Spleen (tissue), 11 donors: Measurements from ENCODE around the gene MAL. TPM values are rescaled to one million over a fixed set of nuclear protein-coding genes. Genes with fewer than 3 reads are reported as not detected.

Source experiments
- DNase-seq: peaks from one replicate; pipeline ENCODE4 v3.0.0-alpha.2; 2020
- H3K27ac ChIP-seq, 8 donors: fragments of 200-600 bp; sonication (generic) in 7 of 8; 1 replicate in 4 of 8; 2 replicates in 4 of 8; pipeline versions ENCODE4 v1.5.0 to v1.8.0; 2016 to 2021; ENCODE audit warnings: inconsistent platforms in 4 of 8, mild to moderate bottlenecking in 4 of 8, moderate library complexity in 1 of 8
- H3K27me3 ChIP-seq, 7 donors: fragments of 200-600 bp; sonication (generic) in 6 of 7; replicated peaks in 1 of 7; 1 replicate in 4 of 7; 2 replicates in 3 of 7; pipeline versions ENCODE4 v1.5.0 to v1.8.0; 2016 to 2021; ENCODE audit warnings: inconsistent platforms in 3 of 7, mild to moderate bottlenecking in 1 of 7
- H3K36me3 ChIP-seq, 6 donors: fragments of 200-600 bp; sonication (generic) in 5 of 6; 1 replicate in 4 of 6; 2 replicates in 2 of 6; pipeline versions ENCODE4 v1.5.0 to v1.8.0; 2016 to 2021; ENCODE audit warnings: inconsistent platforms in 2 of 6
- H3K4me1 ChIP-seq, 6 donors: fragments of 200-600 bp; sonication (generic) in 5 of 6; 1 replicate in 3 of 6; 2 replicates in 3 of 6; pipeline versions ENCODE4 v1.5.0 to v1.8.0; 2016 to 2021; ENCODE audit warnings: inconsistent platforms in 3 of 6
- H3K4me3 ChIP-seq, 8 donors: fragments of 200-600 bp; sonication (generic) in 7 of 8; 1 replicate in 4 of 8; 2 replicates in 4 of 8; pipeline versions ENCODE4 v1.5.0 to v1.8.0; 2016 to 2021; ENCODE audit warnings: inconsistent platforms in 4 of 8, mild to moderate bottlenecking in 4 of 8, moderate library complexity in 2 of 8
- H3K9me3 ChIP-seq, 8 donors: fragments of 200-600 bp; sonication (generic) in 7 of 8; 1 replicate in 4 of 8; 2 replicates in 4 of 8; pipeline versions ENCODE4 v1.5.0 to v1.8.0; 2016 to 2021; ENCODE audit warnings: inconsistent platforms in 4 of 8
- POLR2A ChIP-seq, 3 donors: fragments of 450-650 bp; IDR thresholded peaks; one replicate each; pipeline ENCODE4 v1.5.1; 2017; ENCODE audit warnings: antibody characterized with exemption in 3 of 3, mild to moderate bottlenecking in 1 of 3
- POLR2AphosphoS5 ChIP-seq, 3 donors: sonication (generic); formaldehyde crosslinking; IDR thresholded peaks; one replicate each; pipeline ENCODE4 v1.5.1; 2017; ENCODE audit warnings: antibody characterized with exemption in 3 of 3
- WGBS, 5 donors: extraction: QIAGEN DNeasy Blood & Tissue Kit in 3 of 5; methylation state at CpG; one replicate each; pipeline versions ENCODE4 v1.1.5 to v1.1.7; 2013 to 2018; 5-methylcytosine and 5-hydroxymethylcytosine counted together
- intact Hi-C: fragments of 100-400 bp; cut with DNase I; formaldehyde crosslinking; loops from one replicate; pipeline ENCODE4 v1.15.0; 2023; ENCODE audit warnings: low total_unique reads
- polyA plus RNA-seq, 3 donors: library from polyadenylated mRNA; stranded (reverse); fragments of 200-250 nt; gene quantifications; one replicate each; pipeline ENCODE4 v1.2.1, GENCODE V29; 2013
- total RNA-seq, 7 donors: library from RNA; depleted of rRNA in 3 of 7; stranded (reverse); fragments of >200 nt in 3 of 7; fragmentation: NEBNext Ultra II Directional in 4 of 7; extraction: Animal tissue kit (Norgen Biotek cat#: 25700) in 4 of 7; gene quantifications; one replicate each; pipeline versions ENCODE4 v1.1.0 to v1.2.1, GENCODE V29; 2016 to 2021
- TF ChIP-seq, protein P1 (sequence below), 11 experiments: fragments of 200-600 bp in 7 of 11; fragments of 450-650 bp in 4 of 11; sonication (generic) in 4 of 11; IDR thresholded peaks in 8 of 11; conservative IDR thresholded peaks in 3 of 11; 1 replicate in 7 of 11; 2 replicates in 4 of 11; pipeline versions ENCODE4 v1.4.0 to v1.8.0; 2016 to 2021; ENCODE audit warnings: antibody characterized with exemption in 11 of 11, inconsistent platforms in 4 of 11, mild to moderate bottlenecking in 1 of 11
- donor health status: healthy with polysubstance abuse.
- donor health status: DM: no; HTN: no; CAD: no; lungs with moderate emphysema.
- donor health status: DM: no; HTN: no; CAD: no.
- donor health status: Bipolar disorder and iron deficiency.
- donor health status: healthy.
- donor health status: DM: no; HTN: no; CAD: no.
- donor health status: DM: yes; HTN: yes; CAD: no.

Gene MAL
- total and polyA plus RNA-seq, 10 donors = 4.7 to 18.8 (median 8.7) TPM

DNA sequence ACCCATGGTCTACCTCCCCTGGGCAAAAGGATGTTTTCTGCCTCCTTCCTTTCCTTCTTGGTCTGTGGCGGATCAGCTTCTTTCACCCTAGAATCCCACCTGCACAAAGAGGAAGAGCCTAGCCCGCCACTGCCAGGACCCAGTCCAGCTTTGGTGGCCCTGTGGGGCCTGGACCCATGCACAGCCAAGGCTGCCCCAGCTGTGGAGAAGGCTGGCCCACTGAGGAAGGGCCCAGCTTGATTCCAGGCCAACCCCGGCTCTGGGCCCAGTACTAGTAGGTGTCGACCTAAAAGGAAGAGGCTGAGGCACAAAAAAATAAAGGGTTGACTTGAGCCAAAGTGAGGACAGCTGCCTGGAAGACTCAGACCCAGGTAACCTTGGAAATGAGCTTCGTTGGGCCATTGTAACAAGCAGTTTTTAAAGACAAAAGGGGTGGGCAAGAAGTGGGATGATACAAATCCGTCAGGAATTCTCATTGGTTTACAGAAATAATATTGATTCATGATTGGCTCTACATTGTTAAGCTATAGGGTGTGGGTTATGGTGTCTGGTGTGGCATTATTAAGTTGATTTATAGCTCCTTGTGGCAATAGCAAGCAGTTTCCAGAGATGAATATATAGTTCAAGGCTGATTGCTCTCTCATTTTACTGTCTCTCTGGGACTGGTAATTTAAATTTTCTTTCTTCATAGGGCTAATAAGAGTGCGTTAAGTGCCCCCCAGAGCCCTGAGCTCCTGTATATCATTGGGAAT, 29.8 kb upstream of the MAL start:
- Histone ChIP-seq H3K4me1 (peaks cover 0 to 6% (median 0%) of the 10 kb centered on the region in 6 donors), H3K36me3 (no peaks in the 10 kb centered on the region), H3K27me3 (peaks cover 0 to 57% (median 15%) of the 10 kb centered on the region in 7 donors), H3K4me3 (no peak overlapping the region), H3K27ac (no peak overlapping the region), H3K9me3 (no peaks in the 10 kb centered on the region)
- intact Hi-C loops = no loop called here
- WGBS, 5 donors = 67 to 79% (median 70%) methylated on average over 7 of the region's 7 CpGs
- TF ChIP-seq POLR2A (IDR thresholded peaks at IDR 0.05) (no peak), POLR2AphosphoS5 (IDR thresholded peaks at IDR 0.05) (no peak)
- TF ChIP-seq, protein P1, sequence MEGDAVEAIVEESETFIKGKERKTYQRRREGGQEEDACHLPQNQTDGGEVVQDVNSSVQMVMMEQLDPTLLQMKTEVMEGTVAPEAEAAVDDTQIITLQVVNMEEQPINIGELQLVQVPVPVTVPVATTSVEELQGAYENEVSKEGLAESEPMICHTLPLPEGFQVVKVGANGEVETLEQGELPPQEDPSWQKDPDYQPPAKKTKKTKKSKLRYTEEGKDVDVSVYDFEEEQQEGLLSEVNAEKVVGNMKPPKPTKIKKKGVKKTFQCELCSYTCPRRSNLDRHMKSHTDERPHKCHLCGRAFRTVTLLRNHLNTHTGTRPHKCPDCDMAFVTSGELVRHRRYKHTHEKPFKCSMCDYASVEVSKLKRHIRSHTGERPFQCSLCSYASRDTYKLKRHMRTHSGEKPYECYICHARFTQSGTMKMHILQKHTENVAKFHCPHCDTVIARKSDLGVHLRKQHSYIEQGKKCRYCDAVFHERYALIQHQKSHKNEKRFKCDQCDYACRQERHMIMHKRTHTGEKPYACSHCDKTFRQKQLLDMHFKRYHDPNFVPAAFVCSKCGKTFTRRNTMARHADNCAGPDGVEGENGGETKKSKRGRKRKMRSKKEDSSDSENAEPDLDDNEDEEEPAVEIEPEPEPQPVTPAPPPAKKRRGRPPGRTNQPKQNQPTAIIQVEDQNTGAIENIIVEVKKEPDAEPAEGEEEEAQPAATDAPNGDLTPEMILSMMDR (IDR thresholded peaks at IDR 0.05 in 8 of 11, conservative IDR thresholded peaks at IDR 0.05 in 3 of 11) = no peak
- peak; percentile 35 for DNase-seq

DNA sequence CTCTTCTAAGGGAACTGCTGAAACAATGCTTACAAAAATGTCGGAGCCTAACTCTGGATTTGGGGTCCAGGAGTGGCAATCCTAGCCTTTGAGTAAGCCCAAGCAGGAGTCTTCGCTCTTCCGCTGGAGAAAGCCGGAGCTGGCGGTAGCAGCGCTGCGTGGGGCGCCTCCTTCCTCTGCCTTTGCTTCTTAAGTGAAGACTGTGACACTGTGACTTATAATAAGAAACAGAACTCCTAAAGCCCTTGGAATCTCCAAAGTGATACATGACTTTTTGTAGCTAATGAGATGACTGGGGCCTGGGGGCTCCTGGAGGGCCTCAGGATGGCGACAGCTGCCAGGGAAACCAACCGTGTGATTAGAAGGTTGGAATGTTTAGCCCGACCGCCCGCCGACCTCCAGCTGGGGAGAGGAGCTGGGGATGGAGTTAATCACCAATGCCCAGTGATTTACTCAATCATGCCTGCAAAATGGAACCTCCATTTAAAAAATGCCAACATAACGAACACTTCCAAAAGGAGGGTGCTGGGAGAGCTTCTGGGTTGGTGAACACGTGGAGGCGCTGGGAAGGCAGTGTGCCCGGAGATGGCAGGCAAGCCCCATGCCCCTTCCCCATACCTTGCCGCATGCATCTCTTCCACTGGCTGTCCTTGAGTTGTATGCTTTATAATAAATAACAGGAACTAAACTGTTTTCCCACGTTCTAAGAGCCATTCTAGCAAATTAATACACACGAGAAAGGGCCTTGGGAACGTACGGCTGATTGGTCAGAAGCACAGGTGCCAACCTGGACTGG, 29.0 kb upstream of the MAL start:
- H3K27me3 ChIP-seq = peaks cover 0 to 57% (median 15%) of the 10 kb centered on the region in 7 donors
- H3K4me3 ChIP-seq = no peak overlapping the region
- TF ChIP-seq, protein P1 (IDR thresholded peaks at IDR 0.05 in 8 of 11, conservative IDR thresholded peaks at IDR 0.05 in 3 of 11) = no peak
- no peak for TF ChIP-seq POLR2A (IDR thresholded peaks at IDR 0.05)
- no peak for TF ChIP-seq POLR2AphosphoS5 (IDR thresholded peaks at IDR 0.05)
- no peak overlapping the region for H3K27ac ChIP-seq
- DNase-seq = peak; percentile 57
- intact Hi-C loops = no loop called here
- 72 to 81% (median 77%) methylated on average over 23 of the region's 23 CpGs for WGBS, 5 donors
- peaks cover 0 to 6% (median 0%) of the 10 kb centered on the region in 6 donors for H3K4me1 ChIP-seq
- H3K9me3 ChIP-seq = no peaks in the 10 kb centered on the region
- no peaks in the 10 kb centered on the region for H3K36me3 ChIP-seq

DNA sequence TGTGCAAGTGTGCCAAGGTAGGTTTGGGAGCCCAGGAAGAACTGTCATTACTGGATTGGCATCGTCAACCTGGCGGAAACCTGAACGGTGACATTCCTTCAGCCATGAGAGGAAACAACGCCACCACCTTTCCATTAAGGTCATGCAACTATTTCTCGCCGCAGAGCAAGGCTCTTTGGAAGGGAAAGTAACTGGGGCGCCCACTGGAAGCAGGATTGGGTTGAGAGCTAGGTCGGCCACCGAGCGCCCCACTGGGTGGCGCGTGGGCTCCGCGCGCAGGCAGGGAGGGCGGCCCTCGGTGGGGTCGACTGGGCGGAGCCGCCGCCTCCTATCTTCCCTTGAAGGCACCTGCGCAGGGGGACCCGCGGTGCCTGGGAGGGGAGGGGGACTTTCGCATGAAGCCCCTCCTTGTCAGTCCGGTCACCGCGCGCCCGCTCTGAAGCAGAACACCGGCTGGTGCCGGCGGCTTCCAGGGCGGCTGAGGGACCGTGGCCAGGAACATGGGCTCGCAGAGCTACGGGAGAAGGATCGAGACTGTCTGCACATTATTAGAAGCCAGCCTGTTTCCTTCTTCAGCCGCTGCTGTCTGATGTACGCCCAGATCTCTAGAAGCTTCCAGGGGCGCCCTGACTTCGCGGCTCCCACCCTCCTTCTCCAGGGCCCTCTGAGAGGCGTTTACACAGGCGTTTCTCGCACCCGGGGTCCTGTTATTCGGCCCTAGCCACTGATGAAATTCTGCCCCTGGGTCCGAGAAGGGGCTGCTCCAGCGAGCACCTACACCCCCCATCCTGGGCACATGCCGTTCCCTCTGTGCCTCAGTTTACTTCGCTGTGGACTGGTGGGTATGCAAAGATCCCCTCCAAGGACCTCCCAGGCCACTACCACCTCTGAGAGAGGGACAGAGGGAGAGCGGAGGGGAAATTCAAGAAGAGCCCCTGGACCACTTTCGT, 27.3 kb upstream of the MAL start:
- H3K4me1 ChIP-seq = peaks cover 0 to 6% (median 0%) of the 10 kb centered on the region in 6 donors
- TF ChIP-seq POLR2AphosphoS5 (IDR thresholded peaks at IDR 0.05) (no peak), POLR2A (IDR thresholded peaks at IDR 0.05) (no peak)
- TF ChIP-seq, protein P1 (IDR thresholded peaks at IDR 0.05 in 8 of 11, conservative IDR thresholded peaks at IDR 0.05 in 3 of 11) = no peak
- H3K4me3 ChIP-seq = no peak overlapping the region
- H3K27me3 ChIP-seq = peaks cover 0 to 53% (median 15%) of the 10 kb centered on the region in 7 donors
- no peaks in the 10 kb centered on the region for H3K9me3 ChIP-seq
- peak; percentile 67 for DNase-seq
- no peak overlapping the region for H3K27ac ChIP-seq
- intact Hi-C loops = no loop called here
- H3K36me3 ChIP-seq = no peaks in the 10 kb centered on the region
- 22 to 32% (median 27%) methylated on average over 40 to 54 of the region's 54 CpGs for WGBS, 5 donors
